Endothelial cell of umbilical vein (primary cell): ENCODE results near the gene PHF3. TPM values are rescaled to one million over a fixed set of nuclear protein-coding genes. Genes with fewer than 3 reads are reported as not detected.

Source experiments
- BruUV-seq: library from RNA; stranded (reverse); fragments of 400-500 nt; replicated peaks from 2 replicates; lab custom pipeline; 2021; lab: Mats Ljungman, UMichigan
- CTCF ChIA-PET: fragments of 300-600, 350-600 bp; sonication (Branson Sonifier 250); formaldehyde crosslinking; loops from one replicate; lab custom pipeline; 2021; ENCODE audit warnings: antibody characterized with exemption, inconsistent platforms; lab: Charles Lee
- POLR2A ChIA-PET: fragments of 300-600, 350-600 bp; sonication (Branson Sonifier 250); formaldehyde crosslinking; loops from one replicate; lab custom pipeline; 2021; ENCODE audit warnings: antibody characterized with exemption, inconsistent platforms; lab: Charles Lee
- DNase-seq: peaks from one replicate; pipeline ENCODE4 v3.0.0-alpha.2; 2011; ENCODE audit warnings: low read depth, low spot score
- FAIRE-seq: peaks from 2 replicates; lab custom pipeline; 2011; peaks lifted over from hg19 to GRCh38; lab: Jason Lieb, UNC
- H2AFZ ChIP-seq: 2 replicates; pipeline ENCODE4 v1.6.0; 2012; ENCODE audit warnings: low read depth, low read length, control low read depth, inconsistent platforms
- H3K27ac ChIP-seq: 2 replicates; pipeline ENCODE4 v1.5.1; 2011; ENCODE audit warnings: low read depth, mild to moderate bottlenecking, control low read depth, low read length, moderate library complexity; ENCODE audit not compliant: insufficient read depth
- H3K27me3 ChIP-seq, 2 experiments: 2 replicates each; pipeline versions ENCODE4 v1.6.0 to v1.6.1; 2011; ENCODE audit warnings: low read length in 2 of 2, mixed read lengths in 1 of 2; ENCODE audit not compliant: control insufficient read depth in 2 of 2, insufficient read depth in 2 of 2
- H3K36me3 ChIP-seq, 2 experiments: 2 replicates in 1 of 2; 3 replicates in 1 of 2; pipeline ENCODE4 v1.5.1; 2011; ENCODE audit warnings: low read length in 2 of 2, mild to moderate bottlenecking in 1 of 2, moderate library complexity in 1 of 2; ENCODE audit not compliant: control insufficient read depth in 2 of 2, insufficient read depth in 2 of 2; ENCODE audit errors: extremely low read depth in 1 of 2
- H3K4me1 ChIP-seq: 3 replicates; pipeline ENCODE4 v1.5.1; 2011; ENCODE audit warnings: mild to moderate bottlenecking, low read length; ENCODE audit not compliant: control insufficient read depth, insufficient read depth; ENCODE audit errors: extremely low read depth
- H3K4me2 ChIP-seq: 2 replicates; pipeline ENCODE4 v1.6.1; 2011; ENCODE audit warnings: low read length, control low read depth, mixed read lengths; ENCODE audit not compliant: insufficient read depth
- H3K4me3 ChIP-seq, 3 experiments: fragments of 200-600 bp in 1 of 3; sonication (generic), shearing (Covaris generic) in 1 of 3; replicated peaks in 1 of 3; 2 replicates each; pipeline ENCODE4 v1.5.1; 2011 to 2016; ENCODE audit warnings: control low read depth in 3 of 3, low read length in 3 of 3, mild to moderate bottlenecking in 2 of 3, inconsistent platforms in 1 of 3, low read depth in 1 of 3, moderate library complexity in 1 of 3; ENCODE audit not compliant: insufficient read depth in 1 of 3
- H3K79me2 ChIP-seq: 2 replicates; pipeline ENCODE4 v1.6.0; 2012; ENCODE audit warnings: low read length, inconsistent platforms; ENCODE audit not compliant: control insufficient read depth, insufficient read depth
- H3K9ac ChIP-seq: replicated peaks from 2 replicates; pipeline ENCODE3; 2011; ENCODE audit warnings: low read length, control low read depth; ENCODE audit not compliant: insufficient read depth; ENCODE audit errors: extremely low read depth
- H3K9me1 ChIP-seq: replicated peaks from 3 replicates; pipeline ENCODE4 v1.6.0; 2011; ENCODE audit warnings: mild to moderate bottlenecking, low read length; ENCODE audit not compliant: control insufficient read depth, insufficient read depth; ENCODE audit errors: extremely low read depth
- H3K9me3 ChIP-seq: replicated peaks from 2 replicates; pipeline ENCODE4 v1.5.1; 2012; ENCODE audit warnings: low read length, inconsistent platforms; ENCODE audit not compliant: control insufficient read depth, insufficient read depth
- H4K20me1 ChIP-seq: replicated peaks from 2 replicates; pipeline ENCODE3; 2011; ENCODE audit warnings: mild to moderate bottlenecking, low read length; ENCODE audit not compliant: control insufficient read depth, insufficient read depth; ENCODE audit errors: extremely low read depth
- CTCF ChIP-seq, 2 donors: IDR thresholded peaks; 1 replicate in 1 of 2; 2 replicates in 1 of 2; pipeline ENCODE4 v1.5.1; 2011; ENCODE audit warnings: low read length in 2 of 2, mild to moderate bottlenecking in 2 of 2, moderate library complexity in 2 of 2, control low read depth in 1 of 2, inconsistent platforms in 1 of 2, low read depth in 1 of 2; ENCODE audit not compliant: insufficient read depth in 1 of 2; ENCODE audit errors: extremely low read depth in 1 of 2
- EZH2 ChIP-seq: IDR thresholded peaks from 2 replicates; pipeline ENCODE4 v1.6.1; 2012; ENCODE audit warnings: borderline replicate concordance, low read depth, mild to moderate bottlenecking, moderate library complexity, low read length, inconsistent platforms; ENCODE audit not compliant: severe bottlenecking
- FOS ChIP-seq: IDR thresholded peaks from 2 replicates; pipeline ENCODE4 v1.6.1; 2011; ENCODE audit warnings: mild to moderate bottlenecking, low read length, moderate library complexity, borderline replicate concordance; ENCODE audit not compliant: insufficient read depth
- GATA2 ChIP-seq: IDR thresholded peaks from 2 replicates; pipeline ENCODE4 v1.7.0; 2011; ENCODE audit warnings: low read depth, mild to moderate bottlenecking, moderate library complexity, mixed read lengths, low read length; ENCODE audit not compliant: insufficient read length, insufficient read depth
- JUN ChIP-seq: IDR thresholded peaks from 2 replicates; pipeline ENCODE4 v1.6.1; 2011; ENCODE audit warnings: borderline replicate concordance, low read depth; ENCODE audit not compliant: insufficient read length, insufficient read depth
- MYC ChIP-seq: IDR thresholded peaks from one replicate; pipeline ENCODE4 v1.6.1; 2011; ENCODE audit warnings: mild to moderate bottlenecking, low read depth, low read length
- POLR2A ChIP-seq: IDR thresholded peaks from 2 replicates; pipeline ENCODE4 v1.6.1; 2012; ENCODE audit warnings: low read depth, mild to moderate bottlenecking, control low read depth, low read length
- dilution Hi-C: fragments of 300-500 bp; cut with MboI; formaldehyde crosslinking; loops from one replicate; pipeline ENCODE4 v1.15.0; 2019; ENCODE audit warnings: low sequenced_read_pairs; ENCODE audit not compliant: extremely low pct_ligation_motif_present
- intact Hi-C: fragments of 100-400 bp; cut with micrococcal nuclease; formaldehyde crosslinking; loops from one replicate; pipeline ENCODE4 v1.10.0; 2022
- polyA plus RNA-seq, 4 experiments: library from polyadenylated mRNA; depleted of rRNA in 3 of 4; stranded (reverse) in 3 of 4; unstranded in 1 of 4; fragments of >200 nt; gene quantifications; 2 replicates each; pipeline versions ENCODE4 v1.2.1 to v1.2.3, GENCODE V29; 2011 to 2012; ENCODE audit warnings: missing spikeins in 1 of 4
- total RNA-seq: library from RNA; stranded (reverse); gene quantifications from 2 replicates; pipeline ENCODE4 v1.2.3, GENCODE V29; 2021

Gene PHF3
- total and polyA plus RNA-seq, 2 donors (not counting 3 experiments of a cell fraction or from before 2014, with no cell fraction given): 4.6 to 29.6 TPM

GRCh38 chr6:63663956-63664281 is 28.3 kb downstream of the PHF3 start:
- BruUV-seq: no TSS peak
- no peaks in the 10 kb centered on the region for H3K9me3 ChIP-seq
- no peak for FAIRE-seq
- no peak overlapping the region for H3K27ac ChIP-seq
- H3K27me3 ChIP-seq: no peaks in the 10 kb centered on the region
- no peak for DNase-seq
- H3K36me3 ChIP-seq: peaks cover 0 to 2% of the 10 kb centered on the region in 2 experiments
- CTCF ChIA-PET: interaction anchor here (0.9 to 3.0 kb wide), 6 partner anchors 9 to 66 kb away, joined by 3 to 11 read pairs (median 4); no protein-coding TSS in a partner anchor
- no peak overlapping the region for H3K4me2 ChIP-seq
- H4K20me1 ChIP-seq: peaks cover 4% of the 10 kb centered on the region
- intact Hi-C loops: no loop called here
- H3K9me1 ChIP-seq: peaks cover 3% of the 10 kb centered on the region
- H3K9ac ChIP-seq: no peak overlapping the region
- peaks cover 15% of the 10 kb centered on the region for H3K4me1 ChIP-seq
- no peak overlapping the region for H2AFZ ChIP-seq
- H3K4me3 ChIP-seq: no peak overlapping the region
- TF ChIP-seq JUN (no peak), POLR2A (no peak), GATA2 (no peak), FOS (no peak), MYC (no peak)
- dilution Hi-C loops: no loop called here
- peaks cover 47% of the 10 kb centered on the region for H3K79me2 ChIP-seq
- POLR2A ChIA-PET: interaction anchor here (1.5 kb wide), 1 partner anchor 28 kb away, joined by 3 read pairs; the partner anchor contains the start of gene PHF3

DNA sequence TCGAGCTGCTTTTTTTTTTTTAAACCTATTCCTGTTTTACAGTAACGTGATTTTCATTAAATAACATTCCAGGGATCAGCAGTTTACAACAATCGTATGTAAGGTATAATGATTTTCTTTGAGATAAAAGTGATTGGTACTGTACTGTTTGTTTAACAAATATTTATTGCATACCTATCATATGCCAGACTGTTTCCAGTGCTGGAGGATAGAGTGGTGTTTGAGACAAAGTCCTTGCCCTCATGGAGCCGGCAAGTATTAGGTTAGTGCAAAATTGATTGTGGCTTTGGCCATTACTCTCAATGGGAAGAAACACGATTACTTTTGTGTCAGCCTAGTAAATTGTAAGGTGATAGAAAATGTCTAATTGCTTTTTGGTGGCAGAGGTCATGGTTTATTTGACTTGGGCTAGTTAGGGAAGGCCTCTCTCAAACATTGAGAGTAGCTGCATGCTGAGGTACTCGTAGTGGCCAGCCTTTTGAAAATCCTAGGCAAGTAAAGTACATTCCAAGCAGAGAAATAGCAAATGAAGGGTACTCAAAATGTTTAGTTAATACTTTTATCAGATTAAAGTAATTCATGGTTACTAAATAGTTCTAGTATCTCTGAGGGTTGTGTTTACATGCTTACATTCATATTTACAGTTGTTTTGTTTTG is 35.6 kb downstream of the PHF3 start:
- Histone ChIP-seq H3K79me2 (peaks cover 34% of the 10 kb centered on the region), H3K9ac (no peak overlapping the region), H4K20me1 (peaks cover 4% of the 10 kb centered on the region), H3K27me3 (no peaks in the 10 kb centered on the region), H3K36me3 (no peaks in the 10 kb centered on the region), H3K9me3 (no peaks in the 10 kb centered on the region), H2AFZ (no peak overlapping the region), H3K27ac (no peak overlapping the region), H3K4me3 (no peak overlapping the region), H3K9me1 (no peaks in the 10 kb centered on the region), H3K4me2 (no peak overlapping the region), H3K4me1 (no peaks in the 10 kb centered on the region)
- POLR2A ChIA-PET: no interaction called here
- no peak for TF ChIP-seq CTCF (IDR thresholded peaks at IDR 0.05; ENCODE audit: extremely low read depth in 1 of 2, insufficient read depth in 1 of 2, low read depth in 1 of 2, low read length in 2 of 2)
- TF ChIP-seq GATA2: no peak
- no peak for TF ChIP-seq POLR2A
- no peak for TF ChIP-seq EZH2
- no peak for FAIRE-seq
- CTCF ChIA-PET: interaction anchor here (0.6 kb wide), 1 partner anchor 73 kb away, joined by 3 read pairs; no protein-coding TSS in a partner anchor
- no peak for DNase-seq
- intact Hi-C loops (no loop called here), dilution Hi-C loops (no loop called here)
- BruUV-seq: no TSS peak
